Activated naive CD4-positive, alpha-beta T cell treated with anti-CD3 and anti-CD28 coated beads for 36 hours (primary cell): ENCODE results near the gene FAT1. TPM values are rescaled to one million over a fixed set of nuclear protein-coding genes. Genes with fewer than 3 reads are reported as not detected.
A peak's percentile ranks its signal among the peaks of the same experiment; 100 is the strongest.

ENCODE experiments used
- CTCF ChIA-PET: fragments of 350-600 bp; sonication (Branson Sonifier 250); formaldehyde crosslinking; loops from one replicate; lab custom pipeline; 2021; ENCODE audit warnings: antibody characterized with exemption; lab: Charles Lee
- DNase-seq: peaks from one replicate; pipeline ENCODE4 v3.0.0-alpha.2; 2020
- H3K27ac Mint-ChIP-seq: one replicate; pipeline ENCODE4 v1.8.0; 2021; ENCODE audit warnings: mild to moderate bottlenecking, mixed read lengths
- H3K27me3 Mint-ChIP-seq: one replicate; pipeline ENCODE4 v1.8.0; 2021; ENCODE audit warnings: low read depth, mixed read lengths
- H3K36me3 Mint-ChIP-seq: one replicate; pipeline ENCODE4 v1.8.0; 2021; ENCODE audit warnings: low read depth, mixed read lengths
- H3K4me1 Mint-ChIP-seq: one replicate; pipeline ENCODE4 v1.8.0; 2021; ENCODE audit warnings: low read depth, mixed read lengths
- H3K4me3 Mint-ChIP-seq: one replicate; pipeline ENCODE4 v1.8.0; 2021; ENCODE audit warnings: mild to moderate bottlenecking, moderate library complexity, mixed read lengths
- H3K9me3 Mint-ChIP-seq: one replicate; pipeline ENCODE4 v1.8.0; 2021; ENCODE audit warnings: mixed read lengths
- intact Hi-C: fragments of 100-400 bp; cut with micrococcal nuclease; formaldehyde crosslinking; loops from one replicate; pipeline ENCODE4 v1.15.1; 2023
- total RNA-seq, 2 experiments: library from RNA; stranded (reverse); gene quantifications; one replicate each; pipeline ENCODE4 v1.2.3, GENCODE V29; 2021

Gene FAT1
- total RNA-seq, 2 experiments from 2014 or later, result 0.02 to 0.43 TPM

DNA sequence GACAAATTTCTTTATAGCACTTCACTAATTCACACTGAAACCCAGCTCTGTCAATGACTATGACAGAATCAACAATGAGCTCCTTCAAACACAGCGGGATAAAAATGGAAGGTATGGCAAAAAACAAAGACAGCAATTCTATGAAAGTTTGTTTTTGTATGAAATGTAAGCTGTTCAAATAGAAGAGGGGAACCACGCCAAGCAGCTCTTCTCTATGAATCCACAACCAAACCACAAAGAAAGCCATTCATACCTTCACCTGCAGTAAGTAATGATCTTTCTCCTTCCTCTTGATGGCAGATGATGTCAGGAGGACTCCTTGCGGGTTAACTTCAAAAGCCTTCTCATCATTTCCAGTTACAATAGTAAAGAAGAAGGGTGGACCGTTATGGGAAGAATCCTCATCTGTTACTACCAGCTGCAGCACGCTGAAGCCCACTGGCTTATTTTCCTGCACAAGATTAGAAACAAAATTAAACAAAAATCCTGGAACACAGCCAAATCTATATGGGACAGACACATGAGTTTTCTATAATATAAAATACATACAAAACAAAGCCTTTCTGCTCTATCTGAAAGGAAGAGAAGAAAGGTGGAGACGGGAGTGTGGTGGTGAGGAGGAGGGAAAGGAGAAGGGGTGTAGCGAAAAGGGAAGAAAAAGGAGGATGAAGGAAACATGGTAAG lies 119.4 kb downstream of the FAT1 start:
- CTCF ChIA-PET, result no interaction called here

DNA sequence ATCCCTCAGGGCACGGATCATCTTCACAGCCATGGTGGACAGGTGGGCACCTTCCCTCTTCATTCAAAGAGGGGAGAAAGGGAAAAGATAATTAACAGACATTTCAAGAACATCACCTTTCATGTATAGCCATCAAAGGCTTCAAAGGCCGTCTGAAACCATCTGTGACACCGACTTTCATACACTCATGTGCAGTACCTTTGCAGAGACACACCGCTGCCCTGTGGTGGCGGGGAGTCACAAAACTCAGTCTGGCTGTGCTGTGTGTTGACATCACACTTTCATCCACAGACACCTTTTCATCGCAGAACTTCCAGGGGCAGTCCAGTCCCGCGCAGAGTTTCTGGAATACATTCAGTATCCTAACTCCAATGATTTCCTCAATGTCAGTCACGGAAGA lies 120.7 kb downstream of the FAT1 start:
- DNase-seq, result no peak

More for the DNA sequence above, 119.4 kb downstream of the FAT1 start:
- H3K36me3 Mint-ChIP-seq, result no peaks in the 10 kb centered on the region
- H3K9me3 Mint-ChIP-seq, result peaks cover 1% of the 10 kb centered on the region
- intact Hi-C loops, result no loop called here
- DNase-seq, result no peak
- H3K27me3 Mint-ChIP-seq, result no peaks in the 10 kb centered on the region
- H3K4me3 Mint-ChIP-seq, result no peak overlapping the region
- H3K4me1 Mint-ChIP-seq, result no peaks in the 10 kb centered on the region
- H3K27ac Mint-ChIP-seq, result no peak overlapping the region

DNA sequence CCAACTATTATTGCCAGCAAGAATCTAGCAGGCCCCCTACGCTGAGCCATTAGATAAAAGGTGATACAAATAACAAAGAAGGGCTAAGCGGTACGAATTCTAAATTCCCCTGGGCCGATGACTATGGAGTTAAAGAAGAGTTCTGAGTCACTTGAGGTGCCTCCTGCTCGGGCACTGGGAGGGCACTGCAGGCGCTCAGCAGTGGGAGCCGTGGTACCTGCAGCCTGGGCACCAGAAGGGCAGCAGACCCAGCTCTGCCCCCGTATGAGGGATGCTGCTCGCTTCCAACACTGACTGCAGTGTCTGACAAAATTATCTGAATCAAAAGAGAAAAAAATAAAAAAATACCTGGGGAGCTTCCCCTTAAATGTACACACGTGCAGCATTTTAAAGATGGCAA lies 124.2 kb downstream of the FAT1 start:
- intact Hi-C loops, result no loop called here
- Mint-ChIP-seq H3K4me1 (no peaks in the 10 kb centered on the region), H3K4me3 (no peak overlapping the region), H3K9me3 (no peaks in the 10 kb centered on the region), H3K36me3 (no peaks in the 10 kb centered on the region), H3K27ac (no peak overlapping the region), H3K27me3 (no peaks in the 10 kb centered on the region)
- CTCF ChIA-PET, result no interaction called here
- DNase-seq, result no peak

More for the DNA sequence above, 120.7 kb downstream of the FAT1 start:
- H3K9me3 Mint-ChIP-seq, result peaks cover 1% of the 10 kb centered on the region
- no peaks in the 10 kb centered on the region for H3K27me3 Mint-ChIP-seq
- no peaks in the 10 kb centered on the region for H3K36me3 Mint-ChIP-seq
- no peak overlapping the region for H3K27ac Mint-ChIP-seq
- CTCF ChIA-PET, result interaction anchor here (0.7 kb wide), 1 partner anchor 391 kb away, joined by 3 read pairs; no protein-coding TSS in a partner anchor
- H3K4me3 Mint-ChIP-seq, result no peak overlapping the region
- intact Hi-C loops, result no loop called here
- no peaks in the 10 kb centered on the region for H3K4me1 Mint-ChIP-seq

DNA sequence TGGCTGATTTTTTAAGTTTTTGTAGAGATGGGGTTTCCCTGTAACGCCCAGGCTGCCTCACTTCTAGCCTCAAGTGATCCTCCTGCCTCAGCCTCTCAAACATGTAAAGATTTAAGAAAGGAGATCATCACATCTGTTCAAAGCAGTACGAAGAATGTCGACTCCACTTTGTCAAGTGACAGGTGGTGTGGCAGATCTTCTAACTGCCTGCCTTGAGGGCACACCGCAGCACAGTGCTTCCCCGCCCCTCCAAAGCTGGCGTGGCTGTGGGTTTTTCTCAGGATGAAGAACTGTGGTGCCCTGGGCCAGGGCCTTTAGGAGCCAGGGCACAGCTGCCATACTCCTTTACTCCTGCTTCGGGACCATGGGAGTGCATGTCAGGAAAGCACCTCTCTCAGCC lies 125.0 kb downstream of the FAT1 start:
- no peak overlapping the region for H3K27ac Mint-ChIP-seq
- H3K4me3 Mint-ChIP-seq, result no peak overlapping the region
- CTCF ChIA-PET, result no interaction called here

DNA sequence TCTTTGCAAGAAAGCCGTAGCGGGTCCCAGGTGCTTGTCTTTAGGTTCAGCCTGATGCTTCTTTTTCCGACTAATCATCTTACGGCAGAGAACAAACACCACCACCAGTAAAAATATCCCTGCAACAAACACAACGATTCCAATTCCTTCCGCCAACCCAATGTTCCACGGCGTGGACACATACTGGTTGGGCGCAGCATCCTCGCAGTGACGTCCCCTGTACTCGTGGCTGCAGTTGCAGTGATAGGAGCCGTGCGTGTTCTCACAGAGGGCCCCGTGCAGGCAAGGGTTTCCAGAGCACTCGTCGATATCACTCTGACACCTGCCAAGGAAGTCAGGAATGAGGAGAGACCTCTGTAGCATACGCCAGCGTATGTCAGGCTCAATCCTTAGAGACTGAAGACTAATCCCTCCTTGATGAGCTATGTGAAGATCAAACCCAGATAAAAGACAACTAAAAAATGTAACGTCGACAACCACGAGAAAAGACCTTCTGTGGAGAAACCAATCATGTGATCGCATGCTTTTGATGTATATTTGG lies 126.7 kb downstream of the FAT1 start:
- intact Hi-C loops, result no loop called here
- H3K4me3 Mint-ChIP-seq, result no peak overlapping the region
- no peaks in the 10 kb centered on the region for H3K9me3 Mint-ChIP-seq
- no peaks in the 10 kb centered on the region for H3K4me1 Mint-ChIP-seq
- no peak overlapping the region for H3K27ac Mint-ChIP-seq
- no peak for DNase-seq
- H3K27me3 Mint-ChIP-seq, result no peaks in the 10 kb centered on the region
- no peaks in the 10 kb centered on the region for H3K36me3 Mint-ChIP-seq
- CTCF ChIA-PET, result no interaction called here

More for the DNA sequence above, 125.0 kb downstream of the FAT1 start:
- Mint-ChIP-seq H3K9me3 (no peaks in the 10 kb centered on the region), H3K4me1 (no peaks in the 10 kb centered on the region), H3K36me3 (no peaks in the 10 kb centered on the region), H3K27me3 (no peaks in the 10 kb centered on the region)
- no peak for DNase-seq
- intact Hi-C loops, result no loop called here

DNA sequence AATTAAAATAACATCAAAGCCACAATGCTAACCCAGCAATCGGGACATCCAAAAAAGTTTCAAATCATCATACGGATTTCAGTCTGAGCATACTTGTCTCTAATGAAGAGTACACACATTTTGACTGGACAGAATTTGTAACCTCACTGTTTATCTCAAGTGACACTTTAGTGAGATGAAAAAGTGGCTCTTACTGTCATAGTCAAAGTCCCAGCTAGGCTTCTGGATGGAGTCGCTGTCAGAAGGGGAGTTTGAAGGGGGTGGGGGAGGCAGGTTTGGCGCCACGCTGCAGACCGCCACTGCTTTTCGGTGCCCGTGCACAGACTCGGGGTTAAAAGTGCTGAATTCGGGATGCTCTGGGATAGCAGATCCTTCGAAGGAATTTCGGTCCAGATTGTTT lies 127.3 kb downstream of the FAT1 start:
- Mint-ChIP-seq H3K36me3 (no peaks in the 10 kb centered on the region), H3K27me3 (no peaks in the 10 kb centered on the region), H3K27ac (no peak overlapping the region), H3K4me3 (no peak overlapping the region), H3K9me3 (no peaks in the 10 kb centered on the region), H3K4me1 (no peaks in the 10 kb centered on the region)
- intact Hi-C loops, result no loop called here
- no peak for DNase-seq
- CTCF ChIA-PET, result no interaction called here

DNA sequence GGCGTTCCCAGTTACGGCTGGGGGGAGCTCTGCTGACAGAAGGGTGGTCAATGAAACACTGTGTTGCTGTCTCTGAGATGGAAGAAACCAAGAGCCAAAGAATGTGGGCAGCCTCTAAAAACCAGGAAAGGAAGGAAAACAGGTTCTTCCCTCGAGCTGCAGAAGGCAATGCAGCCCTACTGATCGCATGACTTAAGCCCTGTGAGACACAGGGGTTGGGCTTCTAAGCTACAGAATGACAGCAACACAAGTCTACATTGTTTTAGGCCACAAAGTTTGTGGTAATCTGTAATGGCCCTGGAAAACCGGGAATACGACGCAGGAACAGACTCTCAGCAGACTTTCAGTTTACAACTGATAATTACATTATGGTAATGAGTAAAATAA lies 130.1 kb downstream of the FAT1 start:
- Mint-ChIP-seq H3K36me3 (no peaks in the 10 kb centered on the region), H3K9me3 (no peaks in the 10 kb centered on the region), H3K4me1 (no peaks in the 10 kb centered on the region), H3K27me3 (peaks cover 2% of the 10 kb centered on the region), H3K4me3 (no peak overlapping the region), H3K27ac (no peak overlapping the region)
- intact Hi-C loops, result no loop called here
- DNase-seq, result no peak
- CTCF ChIA-PET, result interaction anchor here (0.8 kb wide), 1 partner anchor 27 kb away, joined by 3 read pairs; no protein-coding TSS in a partner anchor

DNA sequence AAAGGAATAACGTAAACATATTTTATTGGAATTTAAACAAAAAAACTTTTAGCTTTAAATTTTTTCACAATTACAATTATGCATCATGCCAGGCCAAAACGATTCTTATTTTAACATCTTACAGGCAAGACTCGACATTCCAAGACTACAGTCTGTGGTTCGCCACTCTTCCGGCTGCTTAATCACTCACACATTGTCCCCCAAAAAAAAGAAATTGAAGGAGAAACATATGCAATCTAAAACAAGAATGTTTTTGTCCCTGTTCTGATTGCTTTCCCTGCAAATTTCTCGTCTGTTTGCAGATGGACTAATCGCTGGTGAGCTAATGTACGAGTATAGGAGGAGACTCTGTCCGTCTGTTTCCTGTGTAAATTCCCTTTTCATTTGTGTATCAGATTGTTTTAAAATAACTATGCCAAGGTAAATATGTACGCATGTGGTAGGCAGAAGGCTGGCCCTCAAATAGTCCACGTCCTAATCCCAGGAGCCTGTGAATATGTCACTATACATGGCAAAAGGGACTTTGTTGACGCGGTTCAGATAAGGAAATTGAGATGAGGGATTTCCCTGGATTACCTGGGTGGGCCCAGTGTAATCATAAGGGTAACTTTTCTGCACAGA lies 130.6 kb downstream of the FAT1 start:
- no peaks in the 10 kb centered on the region for H3K4me1 Mint-ChIP-seq
- H3K27ac Mint-ChIP-seq, result no peak overlapping the region
- H3K4me3 Mint-ChIP-seq, result no peak overlapping the region
- no peak for DNase-seq
- H3K27me3 Mint-ChIP-seq, result peaks cover 2% of the 10 kb centered on the region
- intact Hi-C loops, result no loop called here
- H3K36me3 Mint-ChIP-seq, result no peaks in the 10 kb centered on the region
- no peaks in the 10 kb centered on the region for H3K9me3 Mint-ChIP-seq
- CTCF ChIA-PET, result interaction anchor here (1.1 kb wide), 1 partner anchor 298 kb away, joined by 3 read pairs; no protein-coding TSS in a partner anchor

DNA sequence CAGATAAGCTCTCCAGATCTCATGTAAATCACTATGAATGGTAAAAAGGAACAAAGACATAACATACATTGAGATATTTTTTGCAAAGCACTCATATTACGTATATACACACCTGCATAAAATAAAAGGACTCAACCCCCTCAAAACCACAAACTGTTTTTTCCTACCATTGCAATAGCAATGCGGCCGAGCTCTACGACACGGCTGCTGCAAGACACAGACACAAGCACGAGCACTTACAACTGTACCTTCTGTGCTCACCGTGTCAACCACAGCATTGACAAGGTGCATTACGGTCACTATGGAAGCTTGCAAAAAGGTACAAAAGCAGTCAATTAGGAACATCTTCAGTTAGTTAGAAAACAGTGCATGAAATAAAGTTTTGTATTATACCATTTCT lies 131.2 kb downstream of the FAT1 start:
- DNase-seq, result no peak
- Mint-ChIP-seq H3K9me3 (no peaks in the 10 kb centered on the region), H3K36me3 (no peaks in the 10 kb centered on the region), H3K27me3 (peaks cover 2% of the 10 kb centered on the region), H3K4me3 (no peak overlapping the region), H3K27ac (no peak overlapping the region), H3K4me1 (no peaks in the 10 kb centered on the region)
- CTCF ChIA-PET, result interaction anchor here (1.1 kb wide), 1 partner anchor 297 kb away, joined by 3 read pairs; no protein-coding TSS in a partner anchor
- intact Hi-C loops, result no loop called here

DNA sequence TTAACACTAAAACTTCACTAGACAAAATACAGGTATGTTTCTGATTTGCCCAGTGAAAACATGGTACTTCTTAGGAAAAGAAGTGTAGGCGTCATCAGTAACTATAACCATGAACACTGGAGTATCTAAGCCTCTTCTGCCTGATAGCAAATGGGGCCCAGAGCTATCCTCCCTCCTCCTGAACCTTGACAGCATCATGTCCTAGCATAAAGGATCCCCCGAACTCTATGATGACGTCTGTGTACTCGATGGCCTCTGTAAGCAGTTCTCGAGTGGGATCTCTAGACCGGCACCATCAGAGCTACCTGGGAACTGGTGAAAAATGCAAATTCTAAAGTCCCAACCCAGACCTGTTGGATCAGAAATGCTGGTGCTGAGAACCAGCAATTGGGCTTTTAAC lies 132.0 kb downstream of the FAT1 start:
- intact Hi-C loops, result no loop called here
- Mint-ChIP-seq H3K36me3 (no peaks in the 10 kb centered on the region), H3K4me3 (no peak overlapping the region), H3K27ac (no peak overlapping the region), H3K4me1 (no peaks in the 10 kb centered on the region), H3K27me3 (peaks cover 2% of the 10 kb centered on the region), H3K9me3 (no peaks in the 10 kb centered on the region)
- no peak for DNase-seq
- CTCF ChIA-PET, result interaction anchor here (1.0 to 1.1 kb wide), 2 partner anchors 295 to 297 kb away, joined by 3 read pairs; no protein-coding TSS in a partner anchor

DNA sequence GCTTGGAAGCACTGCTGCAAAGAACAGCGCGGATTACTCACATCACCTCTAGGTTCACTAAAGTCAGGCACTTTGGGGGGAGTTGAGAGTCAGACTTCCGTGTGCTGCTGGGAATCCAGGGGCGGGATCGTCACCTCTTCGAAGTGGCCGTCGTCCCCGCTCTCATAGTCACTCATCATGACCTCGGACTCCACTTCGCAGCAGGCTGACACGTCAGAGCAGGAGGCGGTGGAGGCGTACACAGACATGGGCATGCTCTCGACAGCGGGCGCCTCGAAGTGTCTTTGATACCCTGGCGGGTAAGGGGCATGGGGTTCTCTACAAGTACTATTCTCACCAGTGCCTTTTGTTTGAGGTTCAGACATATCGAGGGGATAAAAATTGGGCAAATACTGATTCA lies 135.2 kb downstream of the FAT1 start:
- intact Hi-C loops, result no loop called here
- CTCF ChIA-PET, result interaction anchor here (0.8 to 3.0 kb wide), 2 partner anchors 39 to 293 kb away, joined by 3 to 28 read pairs; no protein-coding TSS in a partner anchor
- H3K27me3 Mint-ChIP-seq, result peaks cover 2% of the 10 kb centered on the region
- no peaks in the 10 kb centered on the region for H3K36me3 Mint-ChIP-seq
- no peak for DNase-seq
- no peaks in the 10 kb centered on the region for H3K9me3 Mint-ChIP-seq
- H3K27ac Mint-ChIP-seq, result no peak overlapping the region
- H3K4me1 Mint-ChIP-seq, result no peaks in the 10 kb centered on the region
- H3K4me3 Mint-ChIP-seq, result no peak overlapping the region

DNA sequence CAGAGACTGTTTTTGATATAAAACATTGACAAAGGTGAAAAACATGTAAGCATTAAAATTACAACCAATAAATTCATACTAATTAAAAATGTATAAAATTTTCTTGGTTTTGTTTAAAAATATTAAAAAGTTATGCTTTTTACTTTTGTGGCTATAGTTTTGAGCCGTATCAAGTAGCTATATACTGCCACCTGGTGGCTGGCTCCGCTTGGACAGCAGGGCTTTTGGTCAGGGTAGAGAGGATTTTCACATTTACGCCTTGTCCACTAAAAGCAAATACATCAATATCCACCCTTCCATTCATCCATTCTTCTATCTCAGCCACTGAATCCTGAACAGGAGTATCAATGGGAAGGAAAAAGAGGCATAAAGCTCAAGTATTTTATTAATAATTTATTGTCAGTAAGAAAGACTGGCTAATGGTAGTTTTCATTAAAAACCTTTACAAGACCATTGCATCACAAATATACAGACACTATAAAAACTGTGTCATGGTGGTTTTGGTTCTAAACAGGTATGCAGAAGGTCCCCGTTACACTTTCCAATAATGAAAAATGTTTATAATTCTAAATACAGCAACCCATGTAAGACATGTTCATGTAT lies 136.1 kb downstream of the FAT1 start:
- CTCF ChIA-PET, result interaction anchor here (0.8 to 3.0 kb wide), 9 partner anchors 9 to 520 kb away, joined by 3 to 28 read pairs (median 4); no protein-coding TSS in a partner anchor
- intact Hi-C loops, result loop anchor here (1.0 to 2.0 kb wide), 4 partner anchors 114 to 519 kb away; no protein-coding TSS in a partner anchor
- Mint-ChIP-seq H3K4me3 (no peak overlapping the region), H3K9me3 (peaks cover under 1% of the 10 kb centered on the region), H3K27ac (no peak overlapping the region), H3K4me1 (no peaks in the 10 kb centered on the region), H3K36me3 (no peaks in the 10 kb centered on the region), H3K27me3 (peaks cover 2% of the 10 kb centered on the region)
- DNase-seq, result peak; percentile 79
